Mucosa of stomach (tissue), 1 donor: Measurements from ENCODE around the gene PLEKHH2.
A peak's percentile ranks its signal among the peaks of the same experiment; 100 is the strongest.
"Not testable (repeated sequence)": the region's sequence is repeated elsewhere in the genome, so short reads cannot be mapped to it uniquely, and the experiment has no call there.

Experiments used
- H3K27me3 ChIP-seq: one replicate; pipeline ENCODE4 v1.7.0; 2013; ENCODE audit warnings: mild to moderate bottlenecking, low read length; ENCODE audit not compliant: control insufficient read depth, insufficient read depth
- H3K36me3 ChIP-seq: one replicate; pipeline ENCODE4 v1.7.0; 2013; ENCODE audit warnings: low read length; ENCODE audit not compliant: control insufficient read depth, insufficient read depth
- H3K4me1 ChIP-seq: one replicate; pipeline ENCODE4 v1.7.0; 2013; ENCODE audit warnings: mild to moderate bottlenecking, low read length; ENCODE audit not compliant: control insufficient read depth, insufficient read depth
- H3K4me3 ChIP-seq: one replicate; pipeline ENCODE4 v1.7.0; 2013; ENCODE audit warnings: low read length
- H3K9ac ChIP-seq: one replicate; pipeline ENCODE4 v1.7.0; 2013; ENCODE audit warnings: mild to moderate bottlenecking, low read length, moderate library complexity
- H3K9me3 ChIP-seq: one replicate; pipeline ENCODE4 v1.7.0; 2013; ENCODE audit warnings: mild to moderate bottlenecking, low read length, moderate library complexity; ENCODE audit not compliant: control insufficient read depth
- donor health status: Pancreatic carcinoma.

PLEKHH2 gene

DNA sequence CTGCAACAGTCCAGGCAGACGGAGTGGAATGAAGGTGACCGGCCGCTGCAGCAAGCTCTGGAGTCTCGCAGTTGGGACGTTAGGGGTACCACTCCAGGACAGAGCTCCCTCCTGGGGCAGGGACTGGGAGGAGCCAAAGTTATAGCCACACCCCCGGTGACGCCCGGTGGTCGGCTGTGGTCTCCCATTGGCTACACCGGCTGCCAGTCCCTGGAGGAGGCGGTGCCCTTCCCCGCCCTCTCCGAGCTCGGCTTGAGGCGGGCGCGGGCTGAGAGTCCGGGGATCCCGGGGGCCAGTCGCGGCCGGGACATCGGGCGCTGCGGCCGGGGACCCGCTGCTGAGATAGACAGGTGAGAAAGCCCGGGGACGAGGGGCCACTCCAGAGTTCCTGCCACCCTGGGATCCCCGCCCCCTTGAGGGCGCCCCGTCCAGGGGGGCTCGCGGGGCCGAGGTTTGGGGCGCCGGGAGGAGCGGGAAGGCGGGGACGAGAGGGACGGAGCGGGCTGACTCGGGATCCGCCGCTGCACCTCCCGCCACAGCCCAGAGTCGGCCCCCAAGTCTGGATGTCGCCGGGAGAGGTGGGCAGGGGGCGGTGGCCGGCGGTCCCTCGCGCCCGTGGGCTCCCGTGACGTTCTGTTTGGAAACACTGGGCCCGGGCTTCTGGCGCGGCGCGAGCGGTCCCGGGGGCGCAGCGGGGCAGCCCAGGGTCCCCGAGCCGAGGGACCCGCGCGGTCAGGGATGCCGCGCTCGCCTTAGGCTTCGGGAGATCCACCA, at the start of gene PLEKHH2:
Gene PLEKHH2, plus strand, starts transcription at position 231 of the 774 bp plus-strand sequence. CDS start 7,414 bp downstream, outside the sequence.
- H3K27me3 ChIP-seq: peaks cover 7% of the 10 kb centered on the region
- peaks cover 7% of the 10 kb centered on the region for H3K4me1 ChIP-seq
- peak within 1 kb of the TSS; percentile 32 for H3K4me3 ChIP-seq
- no peaks in the 10 kb centered on the region for H3K36me3 ChIP-seq
- H3K9ac ChIP-seq: peak within 1 kb of the TSS; percentile 61
- H3K9me3 ChIP-seq: no peaks in the 10 kb centered on the region

DNA sequence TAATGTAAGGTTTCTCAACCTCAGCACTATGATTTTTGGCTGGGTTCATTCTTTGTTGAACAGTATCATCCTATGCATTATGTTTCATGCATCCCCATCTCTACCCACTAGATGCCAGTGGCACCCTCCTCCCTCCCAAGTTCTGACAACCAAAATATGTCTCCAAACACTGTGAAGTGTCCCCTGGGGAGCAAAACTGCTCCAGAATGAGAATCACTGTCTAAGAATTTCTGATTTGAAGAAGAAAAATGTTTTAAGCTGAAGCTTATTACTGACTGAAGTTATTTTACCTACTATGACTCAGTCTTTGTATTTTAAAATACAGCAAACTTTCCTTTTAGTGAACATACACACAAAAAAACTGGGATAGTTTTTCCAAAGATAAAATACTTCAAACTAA, 44.6 kb upstream of the PLEKHH2 start:
- H3K27me3 ChIP-seq: no peaks in the 10 kb centered on the region
- H3K4me3 ChIP-seq: no peak overlapping the region
- peaks cover 7% of the 10 kb centered on the region for H3K4me1 ChIP-seq
- H3K36me3 ChIP-seq: no peaks in the 10 kb centered on the region
- no peak overlapping the region for H3K9ac ChIP-seq
- no peaks in the 10 kb centered on the region for H3K9me3 ChIP-seq

DNA sequence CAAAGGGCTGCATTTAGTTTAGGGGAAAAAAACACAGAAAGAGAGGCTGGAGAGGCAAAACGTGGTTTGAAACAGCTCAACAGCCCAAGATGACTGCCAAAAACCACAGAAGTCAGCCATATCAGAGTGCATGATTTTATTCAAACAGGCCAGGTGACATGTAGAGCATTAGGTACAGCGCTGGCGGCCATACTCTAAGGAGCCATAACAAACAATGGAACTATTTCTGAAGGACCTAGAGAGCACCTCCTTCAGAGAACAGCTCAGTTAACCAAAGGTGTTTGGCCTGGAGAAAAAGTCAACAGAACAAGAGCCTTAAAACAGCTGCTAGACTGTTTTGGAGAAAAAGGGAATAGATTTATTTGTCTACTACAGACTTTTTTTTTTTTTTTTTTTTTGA, 43.8 kb upstream of the PLEKHH2 start:
- H3K4me1 ChIP-seq: peaks cover 7% of the 10 kb centered on the region
- H3K36me3 ChIP-seq: no peaks in the 10 kb centered on the region
- H3K4me3 ChIP-seq: no peak overlapping the region
- H3K9me3 ChIP-seq: no peaks in the 10 kb centered on the region
- H3K27me3 ChIP-seq: no peaks in the 10 kb centered on the region
- no peak overlapping the region for H3K9ac ChIP-seq

DNA sequence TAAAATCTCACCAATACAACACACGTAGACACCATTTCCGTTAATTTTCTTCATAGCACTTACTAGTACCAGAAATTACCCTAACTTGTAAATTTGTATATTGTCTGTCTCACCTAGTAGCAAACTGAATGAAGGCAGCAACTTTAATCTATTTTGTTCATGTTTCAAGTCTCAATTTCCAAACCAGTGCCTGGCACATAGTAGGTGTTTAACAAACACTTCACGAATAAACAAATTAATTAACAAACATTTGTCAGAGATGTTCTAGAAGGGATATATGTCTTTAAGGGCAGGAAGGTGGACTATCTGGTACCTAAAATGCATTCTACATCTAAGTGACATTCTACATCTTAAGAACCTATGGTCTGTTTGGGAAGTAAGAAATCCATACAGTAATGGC, 42.2 kb upstream of the PLEKHH2 start:
- H3K9ac ChIP-seq: peak overlapping the region; percentile 91
- no peaks in the 10 kb centered on the region for H3K36me3 ChIP-seq
- H3K4me3 ChIP-seq: peak overlapping the region; percentile 88
- no peaks in the 10 kb centered on the region for H3K27me3 ChIP-seq
- H3K9me3 ChIP-seq: no peaks in the 10 kb centered on the region
- H3K4me1 ChIP-seq: peaks cover 7% of the 10 kb centered on the region

DNA sequence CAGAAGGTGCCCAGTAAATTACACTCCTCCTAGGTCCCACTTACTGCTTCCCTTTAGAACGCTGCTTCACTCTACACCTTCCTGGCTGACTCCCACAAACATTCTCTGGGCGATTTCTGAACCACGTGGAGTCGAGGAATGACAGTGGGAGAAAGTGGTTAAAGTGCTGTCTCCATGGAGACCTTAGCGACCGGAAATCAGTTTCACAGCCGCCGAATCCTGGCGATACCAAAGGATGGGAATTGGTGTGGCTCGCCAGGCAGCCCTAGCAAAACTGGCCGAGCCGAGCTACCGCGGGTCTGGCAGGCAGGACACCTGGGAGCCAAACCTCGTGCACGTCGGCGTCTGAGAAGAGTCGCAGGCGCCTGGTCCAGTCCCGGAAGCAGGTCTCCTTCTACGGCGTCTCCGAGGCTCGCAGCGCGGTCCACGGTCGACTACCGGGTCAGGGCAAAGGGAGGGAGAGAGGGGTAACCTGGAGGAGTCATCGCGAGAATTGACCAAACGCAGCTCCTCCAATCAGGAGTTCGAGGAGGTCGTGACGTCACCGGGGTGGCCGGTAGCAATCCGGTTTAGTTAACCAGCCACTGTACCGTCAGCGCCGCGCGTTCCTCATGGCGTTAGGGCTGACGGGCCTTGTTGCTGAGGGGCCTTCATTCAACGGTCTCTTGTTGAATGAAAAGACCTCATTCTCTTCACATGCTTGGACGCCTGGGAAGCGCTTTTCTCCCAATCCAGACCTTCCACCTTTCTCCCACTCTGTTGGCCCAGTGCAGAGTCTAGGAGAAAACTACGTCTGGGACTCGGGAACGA, 41.3 kb upstream of the PLEKHH2 start, which contains the start of gene THADA:
Gene THADA, minus strand, starts transcription at position 436 of the 810 bp plus-strand sequence. CDS start 3,646 bp downstream, outside the sequence.
- H3K36me3 ChIP-seq: no peaks in the 10 kb centered on the region
- H3K4me3 ChIP-seq: peak within 1 kb of the TSS; percentile 88
- peak within 1 kb of the TSS; percentile 91 for H3K9ac ChIP-seq
- H3K4me1 ChIP-seq: peaks cover 7% of the 10 kb centered on the region
- no peaks in the 10 kb centered on the region for H3K27me3 ChIP-seq
- H3K9me3 ChIP-seq: no peaks in the 10 kb centered on the region

DNA sequence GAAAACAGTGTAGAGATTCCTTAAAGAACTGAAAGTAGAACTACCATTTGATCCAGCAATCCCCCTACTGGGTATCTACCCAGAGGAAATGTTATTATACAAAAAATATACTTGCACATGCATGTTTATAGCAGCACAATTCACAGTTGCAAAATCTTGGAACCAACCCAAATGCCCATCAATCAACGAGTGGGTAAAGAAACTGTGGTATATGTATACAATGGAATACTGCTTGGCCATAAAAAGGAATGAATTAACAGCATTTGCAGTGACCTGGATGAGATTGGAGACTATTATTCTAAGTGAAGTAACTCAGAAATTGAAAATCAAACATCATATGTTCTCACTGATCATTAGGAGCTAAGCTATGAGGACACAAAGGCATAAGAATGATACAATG, 36.5 kb upstream of the PLEKHH2 start:
- not testable (repeated sequence) for H3K9me3 ChIP-seq, H3K9ac ChIP-seq, H3K27me3 ChIP-seq, H3K4me1 ChIP-seq, H3K36me3 ChIP-seq, H3K4me3 ChIP-seq

DNA sequence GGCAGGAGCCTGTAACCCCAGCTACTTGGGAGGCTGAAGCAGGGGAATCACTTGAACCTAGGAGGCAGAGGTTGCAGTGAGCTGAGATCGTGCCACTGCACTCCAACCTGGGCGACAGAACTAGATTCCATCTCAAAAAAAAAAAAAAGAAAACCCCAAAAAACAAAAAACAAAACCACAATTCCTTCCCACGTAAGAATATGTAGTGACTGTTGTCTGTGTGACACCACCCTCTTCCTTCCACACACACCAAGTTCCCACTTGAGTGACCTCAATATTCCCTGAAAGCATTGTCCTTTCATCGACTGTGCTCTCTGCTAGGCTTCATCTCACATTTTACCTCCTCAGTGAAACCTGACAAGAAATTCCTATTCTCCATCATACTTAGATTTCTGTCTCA, 32.4 kb upstream of the PLEKHH2 start:
- H3K36me3 ChIP-seq: no peaks in the 10 kb centered on the region
- H3K4me3 ChIP-seq: no peak overlapping the region
- no peaks in the 10 kb centered on the region for H3K4me1 ChIP-seq
- no peaks in the 10 kb centered on the region for H3K9me3 ChIP-seq
- no peaks in the 10 kb centered on the region for H3K27me3 ChIP-seq
- no peak overlapping the region for H3K9ac ChIP-seq

DNA sequence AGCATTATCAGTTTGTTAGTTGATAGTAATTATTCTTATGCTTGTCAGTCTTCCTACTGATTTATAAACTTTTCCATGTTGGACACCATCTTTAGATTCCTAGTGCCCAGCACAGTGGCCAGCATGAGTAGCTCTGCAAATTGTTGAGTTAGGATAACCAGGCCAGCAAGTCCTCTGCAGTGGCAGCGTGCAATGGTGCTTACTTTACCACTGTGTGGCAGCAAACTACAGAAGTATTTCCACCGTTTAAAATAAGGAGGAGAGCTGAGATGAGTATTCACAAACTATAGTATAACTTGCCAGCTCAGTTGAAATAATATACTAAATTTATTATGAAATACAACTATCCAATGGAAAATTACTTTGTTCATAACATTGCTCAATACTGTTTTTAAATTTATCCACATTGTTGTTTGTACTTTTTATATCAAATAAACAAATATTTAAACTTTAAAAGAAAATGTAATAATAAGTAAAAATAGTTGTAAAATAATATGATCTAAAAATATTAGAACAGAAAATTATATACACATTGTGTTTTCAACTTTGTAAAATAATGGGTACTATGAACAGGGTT, 31.9 kb upstream of the PLEKHH2 start:
- H3K9ac ChIP-seq: no peak overlapping the region
- H3K36me3 ChIP-seq: no peaks in the 10 kb centered on the region
- H3K4me1 ChIP-seq: no peaks in the 10 kb centered on the region
- H3K9me3 ChIP-seq: no peaks in the 10 kb centered on the region
- no peaks in the 10 kb centered on the region for H3K27me3 ChIP-seq
- H3K4me3 ChIP-seq: no peak overlapping the region

DNA sequence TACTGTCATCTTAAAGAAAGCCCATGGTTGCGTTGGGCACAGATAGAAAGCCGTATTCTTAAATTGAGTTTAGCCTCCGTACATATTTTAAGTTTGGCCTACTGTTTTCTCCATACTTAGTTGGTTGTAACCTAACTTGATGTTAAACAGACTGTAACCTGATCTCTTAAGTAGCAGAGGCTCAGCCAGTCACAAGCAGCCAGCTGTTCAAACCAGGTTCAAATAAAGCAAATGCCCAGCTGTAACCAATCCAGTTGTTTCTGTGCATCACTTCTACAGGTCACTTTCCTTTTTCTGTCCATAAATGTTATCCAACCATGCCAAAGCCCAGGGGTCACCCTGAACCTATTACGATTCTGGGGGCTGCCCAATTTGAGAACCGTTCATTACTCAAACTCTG, 31.2 kb upstream of the PLEKHH2 start:
- no peaks in the 10 kb centered on the region for H3K27me3 ChIP-seq
- H3K36me3 ChIP-seq: no peaks in the 10 kb centered on the region
- H3K9me3 ChIP-seq: no peaks in the 10 kb centered on the region
- H3K4me3 ChIP-seq: no peak overlapping the region
- no peaks in the 10 kb centered on the region for H3K4me1 ChIP-seq
- H3K9ac ChIP-seq: no peak overlapping the region

DNA sequence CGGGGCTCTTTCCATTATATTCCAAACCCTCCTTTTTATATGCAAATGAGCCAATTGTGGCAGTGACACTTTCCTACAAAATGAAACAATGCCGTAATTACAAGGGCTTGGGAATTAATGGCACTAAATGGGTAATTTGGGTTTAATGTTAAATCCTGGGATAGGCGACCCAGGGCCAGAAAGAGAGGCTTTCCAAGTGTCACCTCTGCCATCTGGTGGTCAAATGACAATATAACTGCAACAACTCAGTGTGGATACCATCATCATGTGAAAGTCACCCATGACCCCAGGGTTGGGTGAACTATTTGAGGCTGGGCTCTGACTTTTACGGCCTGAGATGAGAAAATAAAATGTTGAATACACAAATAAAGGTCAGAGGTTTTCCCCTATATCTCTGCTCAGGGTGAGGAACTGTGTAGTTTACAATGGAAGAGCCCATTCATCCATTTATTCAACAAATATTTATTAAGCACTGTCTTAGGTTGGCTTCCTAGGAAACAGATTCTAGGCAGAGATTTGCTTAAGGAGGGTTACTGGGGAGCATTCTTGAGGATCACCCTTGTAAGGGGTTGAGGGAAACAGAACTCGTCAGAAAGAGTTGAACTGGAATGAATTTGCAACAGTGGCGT, 27.7 kb upstream of the PLEKHH2 start:
- no peak overlapping the region for H3K4me3 ChIP-seq
- no peaks in the 10 kb centered on the region for H3K27me3 ChIP-seq
- no peaks in the 10 kb centered on the region for H3K36me3 ChIP-seq
- no peaks in the 10 kb centered on the region for H3K9me3 ChIP-seq
- H3K4me1 ChIP-seq: no peaks in the 10 kb centered on the region
- H3K9ac ChIP-seq: no peak overlapping the region

DNA sequence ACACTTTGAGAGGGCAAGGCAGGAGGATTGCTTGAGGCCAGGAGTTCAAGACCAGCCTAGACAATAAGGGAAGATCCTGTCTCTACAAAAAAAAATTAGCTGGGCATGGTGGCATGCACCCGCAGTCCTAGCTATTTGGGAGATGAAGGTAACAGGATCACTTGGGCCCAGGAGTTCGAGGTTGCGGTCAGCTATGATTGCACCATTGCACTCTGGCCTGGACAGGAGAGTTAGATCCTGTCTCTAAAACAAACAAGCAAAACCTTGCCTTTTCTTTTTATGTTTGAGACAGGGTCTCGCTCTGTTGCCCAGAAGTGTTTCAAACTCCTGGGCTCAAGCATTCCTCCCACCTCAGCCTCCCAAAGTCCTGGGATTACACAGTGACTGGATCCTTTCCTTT, 26.7 kb upstream of the PLEKHH2 start:
- Histone ChIP-seq H3K4me1 (no peaks in the 10 kb centered on the region), H3K9me3 (no peaks in the 10 kb centered on the region), H3K36me3 (no peaks in the 10 kb centered on the region), H3K4me3 (no peak overlapping the region), H3K27me3 (no peaks in the 10 kb centered on the region), H3K9ac (no peak overlapping the region)
